Mammary epithelial cell (primary cell): Measurements from ENCODE around the gene HFE.

Experiments used
- CTCF ChIP-seq, 2 donors: IDR thresholded peaks in 1 of 2; conservative IDR thresholded peaks in 1 of 2; 2 replicates each; pipeline ENCODE4 v1.5.1; 2011 to 2012; ENCODE audit warnings: inconsistent platforms in 2 of 2, low read length in 2 of 2, mild to moderate bottlenecking in 2 of 2, control low read depth in 1 of 2, low read depth in 1 of 2; ENCODE audit not compliant: insufficient read depth in 1 of 2; ENCODE audit errors: extremely low read depth in 1 of 2
- EZH2 ChIP-seq: IDR thresholded peaks from 2 replicates; pipeline ENCODE4 v1.6.1; 2012; ENCODE audit warnings: low read length, inconsistent platforms, borderline replicate concordance

- TF ChIP-seq CTCF (conservative IDR thresholded peaks at IDR 0.05 in 1 of 2, IDR thresholded peaks at IDR 0.05 in 1 of 2; ENCODE audit: extremely low read depth in 1 of 2, insufficient read depth in 1 of 2, low read depth in 1 of 2, low read length in 2 of 2) (no peak), EZH2 (no peak)
Observed at GRCh38 chr6:26043384-26044139, 43.7 kb upstream of the HFE start.
